Activated naive CD8-positive, alpha-beta T cell treated with anti-CD3 and anti-CD28 coated beads for 36 hours (primary cell): ENCODE data around the gene LILRB3. TPM values are rescaled to one million over a fixed set of nuclear protein-coding genes. Genes with fewer than 3 reads are reported as not detected.
"Not testable (repeated sequence)": the region's sequence is repeated elsewhere in the genome, so short reads cannot be mapped to it uniquely, and the experiment has no call there.

Experiments used
- DNase-seq: peaks from one replicate; pipeline ENCODE4 v3.0.0; 2021
- H3K27ac Mint-ChIP-seq: one replicate; pipeline ENCODE4 v1.8.0; 2022; ENCODE audit warnings: mild to moderate bottlenecking, moderate library complexity, mixed read lengths
- H3K27me3 Mint-ChIP-seq: one replicate; pipeline ENCODE4 v1.8.0; 2022; ENCODE audit warnings: mild to moderate bottlenecking, mixed read lengths
- H3K36me3 Mint-ChIP-seq: one replicate; pipeline ENCODE4 v1.8.0; 2021; ENCODE audit warnings: mild to moderate bottlenecking, mixed read lengths
- H3K4me1 Mint-ChIP-seq: one replicate; pipeline ENCODE4 v1.8.0; 2021; ENCODE audit warnings: mixed read lengths
- H3K4me3 Mint-ChIP-seq: one replicate; pipeline ENCODE4 v1.8.0; 2022; ENCODE audit warnings: mild to moderate bottlenecking, moderate library complexity, mixed read lengths
- H3K9me3 Mint-ChIP-seq: one replicate; pipeline ENCODE4 v1.8.0; 2022; ENCODE audit warnings: mixed read lengths
- total RNA-seq, 2 experiments: library from RNA; stranded (reverse); gene quantifications; one replicate each; pipeline ENCODE4 v1.2.3, GENCODE V29; 2021

Gene LILRB3
- total RNA-seq, 2 experiments from 2014 or later: not detected

- H3K27ac Mint-ChIP-seq, H3K9me3 Mint-ChIP-seq, H3K36me3 Mint-ChIP-seq, DNase-seq, H3K4me3 Mint-ChIP-seq, H3K4me1 Mint-ChIP-seq: not testable (repeated sequence)
- peaks cover 12% of the 10 kb centered on the region for H3K27me3 Mint-ChIP-seq
Measured at GRCh38 chr19:54224619-54225018, 1.8 kb upstream of the LILRB3 start.

- H3K36me3 Mint-ChIP-seq, H3K27ac Mint-ChIP-seq, H3K4me3 Mint-ChIP-seq, H3K9me3 Mint-ChIP-seq, DNase-seq, H3K27me3 Mint-ChIP-seq, H3K4me1 Mint-ChIP-seq: not testable (repeated sequence)
Measured at GRCh38 chr19:54223937-54224281, 1.1 kb upstream of the LILRB3 start.

GRCh38 chr19:54223277-54223936, 600 bp upstream of the LILRB3 start:
- H3K4me1 Mint-ChIP-seq, H3K36me3 Mint-ChIP-seq, DNase-seq, H3K9me3 Mint-ChIP-seq, H3K27me3 Mint-ChIP-seq, H3K27ac Mint-ChIP-seq, H3K4me3 Mint-ChIP-seq: not testable (repeated sequence)

GRCh38 chr19:54221947-54222346, 860 bp downstream of the LILRB3 start:
- not testable (repeated sequence) for H3K27ac Mint-ChIP-seq, H3K4me1 Mint-ChIP-seq, H3K9me3 Mint-ChIP-seq, H3K36me3 Mint-ChIP-seq, DNase-seq, H3K4me3 Mint-ChIP-seq, H3K27me3 Mint-ChIP-seq

- H3K4me1 Mint-ChIP-seq, H3K27me3 Mint-ChIP-seq, DNase-seq, H3K9me3 Mint-ChIP-seq, H3K27ac Mint-ChIP-seq, H3K4me3 Mint-ChIP-seq: not testable (repeated sequence)
- H3K36me3 Mint-ChIP-seq: peaks cover 10% of the 10 kb centered on the region
Measured at GRCh38 chr19:54219702-54220101, 3.1 kb downstream of the LILRB3 start.

GRCh38 chr19:54218960-54219661, 3.7 kb downstream of the LILRB3 start:
- no peak for DNase-seq
- no peaks in the 10 kb centered on the region for H3K9me3 Mint-ChIP-seq
- peaks cover 12% of the 10 kb centered on the region for H3K36me3 Mint-ChIP-seq
- H3K4me3 Mint-ChIP-seq: no peak overlapping the region
- peaks cover 2% of the 10 kb centered on the region for H3K4me1 Mint-ChIP-seq
- H3K27ac Mint-ChIP-seq: no peak overlapping the region
- peaks cover 8% of the 10 kb centered on the region for H3K27me3 Mint-ChIP-seq

- Mint-ChIP-seq H3K9me3 (no peaks in the 10 kb centered on the region), H3K27me3 (peaks cover 5% of the 10 kb centered on the region), H3K36me3 (peaks cover 15% of the 10 kb centered on the region), H3K4me3 (peak overlapping the region; percentile 18), H3K4me1 (peaks cover 2% of the 10 kb centered on the region), H3K27ac (no peak overlapping the region)
- no peak for DNase-seq
Measured at GRCh38 chr19:54218259-54218658, 4.5 kb downstream of the LILRB3 start.

GRCh38 chr19:54217517-54218247, 5.1 kb downstream of the LILRB3 start:
- not testable (repeated sequence) for H3K4me1 Mint-ChIP-seq, DNase-seq, H3K27ac Mint-ChIP-seq, H3K27me3 Mint-ChIP-seq, H3K9me3 Mint-ChIP-seq
- H3K4me3 Mint-ChIP-seq: peak overlapping the region; percentile 18
- peaks cover 21% of the 10 kb centered on the region for H3K36me3 Mint-ChIP-seq

- Mint-ChIP-seq H3K27ac (no peak overlapping the region), H3K4me1 (no peaks in the 10 kb centered on the region), H3K4me3 (no peak overlapping the region), H3K36me3 (peaks cover 24% of the 10 kb centered on the region), H3K9me3 (no peaks in the 10 kb centered on the region), H3K27me3 (peaks cover 3% of the 10 kb centered on the region)
- DNase-seq: no peak
Measured at GRCh38 chr19:54216869-54217268, 5.9 kb downstream of the LILRB3 start.

GRCh38 chr19:54214734-54215133, 8.1 kb downstream of the LILRB3 start:
- H3K4me3 Mint-ChIP-seq, H3K9me3 Mint-ChIP-seq, H3K27me3 Mint-ChIP-seq, H3K27ac Mint-ChIP-seq, DNase-seq: not testable (repeated sequence)
- H3K4me1 Mint-ChIP-seq: peaks cover 16% of the 10 kb centered on the region
- peaks cover 39% of the 10 kb centered on the region for H3K36me3 Mint-ChIP-seq

GRCh38 chr19:54214217-54214616, 8.6 kb downstream of the LILRB3 start:
- DNase-seq, H3K9me3 Mint-ChIP-seq, H3K4me3 Mint-ChIP-seq, H3K27ac Mint-ChIP-seq, H3K27me3 Mint-ChIP-seq: not testable (repeated sequence)
- peaks cover 21% of the 10 kb centered on the region for H3K4me1 Mint-ChIP-seq
- H3K36me3 Mint-ChIP-seq: peaks cover 40% of the 10 kb centered on the region

- H3K4me3 Mint-ChIP-seq: peak overlapping the region; percentile 26
Measured at GRCh38 chr19:54211235-54211634, 11.6 kb downstream of the LILRB3 start.

GRCh38 chr19:54209811-54210494, 12.9 kb downstream of the LILRB3 start:
- H3K27ac Mint-ChIP-seq: peak overlapping the region; percentile 80
- peak overlapping the region; percentile 1 for H3K4me3 Mint-ChIP-seq
- peaks cover 3% of the 10 kb centered on the region for H3K9me3 Mint-ChIP-seq
- peaks cover 60% of the 10 kb centered on the region for H3K4me1 Mint-ChIP-seq
- H3K36me3 Mint-ChIP-seq: peaks cover 63% of the 10 kb centered on the region
- peaks cover 4% of the 10 kb centered on the region for H3K27me3 Mint-ChIP-seq
- DNase-seq: peak; percentile 39

More at GRCh38 chr19:54211235-54211634, 11.6 kb downstream of the LILRB3 start:
- peaks cover 47% of the 10 kb centered on the region for H3K4me1 Mint-ChIP-seq
- peaks cover 3% of the 10 kb centered on the region for H3K9me3 Mint-ChIP-seq
- DNase-seq: no peak
- H3K27me3 Mint-ChIP-seq: peaks cover 4% of the 10 kb centered on the region
- H3K27ac Mint-ChIP-seq: peak overlapping the region; percentile 77
- peaks cover 63% of the 10 kb centered on the region for H3K36me3 Mint-ChIP-seq

GRCh38 chr19:54209058-54209810, 13.6 kb downstream of the LILRB3 start:
- H3K4me3 Mint-ChIP-seq: peak overlapping the region; percentile 18
- peak; percentile 22 for DNase-seq
- H3K4me1 Mint-ChIP-seq: peaks cover 67% of the 10 kb centered on the region
- peaks cover 3% of the 10 kb centered on the region for H3K9me3 Mint-ChIP-seq
- peaks cover 4% of the 10 kb centered on the region for H3K27me3 Mint-ChIP-seq
- H3K36me3 Mint-ChIP-seq: peaks cover 70% of the 10 kb centered on the region
- H3K27ac Mint-ChIP-seq: peak overlapping the region; percentile 88

GRCh38 chr19:54208784-54209057, 14.1 kb downstream of the LILRB3 start:
- H3K27me3 Mint-ChIP-seq: peaks cover 4% of the 10 kb centered on the region
- peaks cover 73% of the 10 kb centered on the region for H3K36me3 Mint-ChIP-seq
- peak; percentile 29 for DNase-seq
- H3K9me3 Mint-ChIP-seq: peaks cover 3% of the 10 kb centered on the region
- peak overlapping the region; percentile 41 for H3K4me3 Mint-ChIP-seq
- H3K27ac Mint-ChIP-seq: peak overlapping the region; percentile 88
- H3K4me1 Mint-ChIP-seq: peaks cover 71% of the 10 kb centered on the region
